Measurements from ENCODE around the gene KCNC4.

Gene KCNC4

DNA sequence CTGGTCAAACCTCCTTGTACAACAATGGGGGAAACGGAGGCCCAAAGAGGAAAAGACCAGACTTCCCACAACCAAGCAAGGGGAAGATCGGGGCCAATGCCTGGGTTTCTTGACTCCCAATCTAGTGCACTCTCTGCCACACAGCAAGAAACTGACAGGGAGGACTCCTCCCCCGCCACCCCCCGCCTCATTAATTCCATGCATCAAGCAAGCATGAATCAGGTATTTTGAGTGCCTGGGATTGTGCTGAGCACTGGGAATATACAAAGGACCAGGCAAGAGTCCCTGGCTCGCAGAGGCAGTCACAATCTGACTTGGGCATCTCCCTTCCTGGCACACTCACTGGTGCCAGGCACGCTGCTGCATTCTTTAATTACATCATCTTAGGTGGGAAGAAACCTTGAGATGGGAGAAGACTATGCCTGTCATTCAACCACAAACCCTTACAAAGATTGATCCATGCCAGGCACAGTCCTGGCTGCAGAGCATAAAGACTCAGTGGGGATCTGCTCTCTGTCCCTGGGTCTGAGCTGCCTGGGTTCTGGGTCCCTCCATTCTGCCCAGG lies 4.4 kb upstream of the KCNC4 start:
- H3K27me3 Mint-ChIP-seq (ENCODE audit: low read depth, poor library complexity): peaks cover 47% of the 10 kb centered on the region
- H3K9me3 Mint-ChIP-seq: no peaks in the 10 kb centered on the region
- peaks cover 22% of the 10 kb centered on the region for H3K4me1 Mint-ChIP-seq
- TF ChIP-seq, protein P1, sequence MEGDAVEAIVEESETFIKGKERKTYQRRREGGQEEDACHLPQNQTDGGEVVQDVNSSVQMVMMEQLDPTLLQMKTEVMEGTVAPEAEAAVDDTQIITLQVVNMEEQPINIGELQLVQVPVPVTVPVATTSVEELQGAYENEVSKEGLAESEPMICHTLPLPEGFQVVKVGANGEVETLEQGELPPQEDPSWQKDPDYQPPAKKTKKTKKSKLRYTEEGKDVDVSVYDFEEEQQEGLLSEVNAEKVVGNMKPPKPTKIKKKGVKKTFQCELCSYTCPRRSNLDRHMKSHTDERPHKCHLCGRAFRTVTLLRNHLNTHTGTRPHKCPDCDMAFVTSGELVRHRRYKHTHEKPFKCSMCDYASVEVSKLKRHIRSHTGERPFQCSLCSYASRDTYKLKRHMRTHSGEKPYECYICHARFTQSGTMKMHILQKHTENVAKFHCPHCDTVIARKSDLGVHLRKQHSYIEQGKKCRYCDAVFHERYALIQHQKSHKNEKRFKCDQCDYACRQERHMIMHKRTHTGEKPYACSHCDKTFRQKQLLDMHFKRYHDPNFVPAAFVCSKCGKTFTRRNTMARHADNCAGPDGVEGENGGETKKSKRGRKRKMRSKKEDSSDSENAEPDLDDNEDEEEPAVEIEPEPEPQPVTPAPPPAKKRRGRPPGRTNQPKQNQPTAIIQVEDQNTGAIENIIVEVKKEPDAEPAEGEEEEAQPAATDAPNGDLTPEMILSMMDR (IDR thresholded peaks at IDR 0.05): no peak
- no peak overlapping the region for H3K4me3 Mint-ChIP-seq
- H3K27ac Mint-ChIP-seq: no peak overlapping the region
- DNase-seq: no peak
- H3K36me3 Mint-ChIP-seq (ENCODE audit: low read depth): no peaks in the 10 kb centered on the region

DNA sequence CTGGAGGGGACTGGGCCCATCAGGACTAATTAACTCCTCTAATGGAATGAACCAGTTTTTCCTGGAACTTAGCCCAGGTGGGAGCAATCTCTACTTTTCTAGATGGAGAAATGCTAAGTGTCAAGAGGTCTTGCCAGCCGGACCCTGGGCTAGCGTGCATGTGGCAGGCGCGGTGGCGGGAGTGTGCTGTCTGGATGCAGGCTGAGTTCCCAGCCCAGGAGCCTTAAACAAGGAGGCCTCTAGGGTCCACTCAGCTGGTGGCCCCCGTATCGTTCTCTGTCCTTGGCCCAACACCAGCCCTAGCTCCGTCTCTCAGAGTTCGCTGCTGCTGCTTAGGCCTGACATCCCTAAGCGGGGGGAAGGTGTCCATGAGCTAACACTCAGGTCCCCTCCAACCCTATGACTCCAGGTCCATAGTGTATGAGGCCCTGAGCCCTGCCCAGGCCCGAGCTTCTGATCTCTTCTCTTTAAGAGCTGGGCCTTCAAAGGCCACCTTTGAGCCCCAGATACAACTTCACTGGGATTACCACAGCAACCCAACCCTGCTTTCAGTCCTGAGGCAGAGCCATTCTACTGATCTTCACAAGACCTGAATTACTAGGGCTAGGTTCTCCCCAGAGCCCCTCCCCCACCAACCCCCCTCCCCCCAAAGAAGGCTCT lies 3.7 kb upstream of the KCNC4 start:
- Mint-ChIP-seq H3K9me3 (no peaks in the 10 kb centered on the region), H3K4me3 (no peak overlapping the region), H3K27ac (no peak overlapping the region), H3K36me3 (ENCODE audit: low read depth) (no peaks in the 10 kb centered on the region), H3K4me1 (peaks cover 25% of the 10 kb centered on the region), H3K27me3 (ENCODE audit: low read depth, poor library complexity) (peaks cover 53% of the 10 kb centered on the region)
- no peak for DNase-seq
- TF ChIP-seq, protein P1 (IDR thresholded peaks at IDR 0.05): no peak

DNA sequence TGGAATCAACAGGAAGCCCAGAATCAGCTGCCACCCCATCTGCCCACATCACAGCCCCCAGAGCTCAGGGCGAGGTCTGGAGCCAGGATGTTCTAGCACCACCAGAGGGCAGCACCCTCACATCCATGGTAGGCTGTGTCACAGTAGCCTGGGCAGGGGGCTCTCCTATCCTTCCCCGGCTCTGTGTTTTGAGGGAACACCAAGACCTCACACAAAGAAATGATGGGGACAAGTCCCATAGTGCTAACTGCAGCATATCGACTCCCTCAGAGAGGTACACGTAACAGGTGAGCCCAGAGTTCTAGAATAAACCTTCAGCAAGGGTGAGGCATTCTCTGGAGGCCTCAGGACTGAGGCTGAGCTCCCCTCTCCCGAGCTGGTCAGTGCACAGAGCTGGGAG lies 2.3 kb upstream of the KCNC4 start:
- TF ChIP-seq, protein P1 (IDR thresholded peaks at IDR 0.05): peak; percentile 90
- H3K4me1 Mint-ChIP-seq: peaks cover 34% of the 10 kb centered on the region
- H3K27ac Mint-ChIP-seq: no peak overlapping the region
- no peak overlapping the region for H3K4me3 Mint-ChIP-seq
- no peaks in the 10 kb centered on the region for H3K9me3 Mint-ChIP-seq
- H3K27me3 Mint-ChIP-seq (ENCODE audit: low read depth, poor library complexity): peaks cover 61% of the 10 kb centered on the region
- DNase-seq: peak; percentile 87
- H3K36me3 Mint-ChIP-seq (ENCODE audit: low read depth): no peaks in the 10 kb centered on the region

DNA sequence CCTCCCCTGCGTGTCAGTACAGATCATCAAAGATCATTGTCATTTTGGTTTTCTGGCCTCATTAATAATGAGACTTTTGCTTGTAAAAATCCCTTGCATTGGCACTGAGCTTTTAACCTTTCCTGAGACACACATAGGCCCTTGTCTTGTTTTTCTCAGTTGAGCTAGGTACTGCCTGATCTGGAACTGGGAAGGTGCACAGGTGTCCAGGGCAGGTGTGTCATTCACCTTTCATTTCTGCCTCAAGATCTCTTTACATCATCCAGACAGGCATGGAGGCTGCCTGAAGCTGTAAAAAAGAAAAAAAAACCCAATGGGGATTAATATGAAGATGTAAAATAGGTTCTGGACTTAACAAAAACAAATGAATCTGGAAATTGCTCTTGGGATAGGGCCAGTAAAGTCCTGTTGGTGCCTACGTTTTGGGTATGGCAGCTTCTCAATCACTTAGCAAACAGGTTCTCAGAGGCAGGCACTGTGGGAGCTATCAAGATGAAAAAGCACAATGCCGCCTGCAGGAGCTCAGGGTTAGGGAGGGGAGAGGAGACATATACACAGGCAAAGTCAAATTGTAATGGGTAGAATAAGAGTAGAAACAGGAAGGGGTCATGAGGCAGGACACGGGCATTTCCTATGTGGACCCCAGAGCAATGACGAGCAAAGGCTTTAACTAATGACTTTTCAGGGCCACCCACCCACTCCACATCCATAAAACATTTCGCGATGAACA lies 1.0 kb upstream of the KCNC4 start:
- Mint-ChIP-seq H3K4me3 (peak overlapping the region; percentile 84), H3K27me3 (ENCODE audit: low read depth, poor library complexity) (peaks cover 74% of the 10 kb centered on the region), H3K36me3 (ENCODE audit: low read depth) (no peaks in the 10 kb centered on the region), H3K27ac (peak overlapping the region; percentile 88), H3K4me1 (peaks cover 40% of the 10 kb centered on the region), H3K9me3 (no peaks in the 10 kb centered on the region)
- no peak for DNase-seq
- TF ChIP-seq, protein P1 (IDR thresholded peaks at IDR 0.05): no peak

DNA sequence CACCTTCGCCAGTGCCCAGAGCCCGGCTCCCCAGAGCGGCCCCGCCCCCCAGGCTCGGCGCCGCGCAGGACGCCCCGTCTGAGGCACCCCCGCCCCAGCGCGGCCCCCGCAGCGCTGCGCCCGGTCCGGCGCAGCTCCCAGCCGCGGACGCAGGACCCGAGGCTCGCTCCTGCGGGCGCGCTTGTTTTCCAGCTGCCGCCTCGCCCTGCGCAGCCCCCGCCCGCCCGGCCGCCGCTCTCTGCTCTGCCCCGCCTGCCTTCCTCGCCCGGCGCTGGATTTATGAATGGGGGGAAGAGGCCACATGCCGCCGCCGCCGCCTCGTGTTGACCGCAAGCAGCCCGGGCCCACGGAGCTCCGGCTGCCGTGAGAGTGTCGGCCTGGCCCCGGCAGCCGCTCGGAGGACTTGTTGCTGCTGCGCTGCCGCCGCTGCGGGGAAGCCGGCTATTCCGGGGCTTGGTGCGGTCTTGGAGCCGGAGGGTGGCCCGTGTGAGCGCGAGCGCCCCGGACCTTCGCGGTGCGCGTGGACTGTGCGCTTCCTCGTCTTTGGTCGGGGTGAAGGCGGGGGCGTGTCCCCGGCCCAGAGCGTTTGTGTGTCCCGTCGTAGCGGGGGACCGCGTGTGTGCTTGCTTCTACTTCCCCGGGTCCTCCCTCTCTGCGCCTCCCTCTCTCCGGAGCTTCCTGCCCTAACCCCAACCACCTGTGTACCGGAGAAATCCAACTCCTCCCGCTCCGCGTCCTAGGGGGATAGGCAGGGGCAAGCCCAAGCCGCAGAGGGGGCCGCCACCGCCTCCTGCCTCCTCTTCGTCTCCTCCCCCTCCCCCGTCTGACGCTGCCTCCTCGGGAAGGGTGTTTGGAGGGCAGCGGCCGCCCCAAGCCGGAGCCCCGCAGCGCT lies 736 bp downstream of the KCNC4 start:
- H3K27ac Mint-ChIP-seq: no peak overlapping the region
- peaks cover 40% of the 10 kb centered on the region for H3K4me1 Mint-ChIP-seq
- DNase-seq: peak; percentile 75
- peak overlapping the region; percentile 79 for H3K4me3 Mint-ChIP-seq
- TF ChIP-seq, protein P1 (IDR thresholded peaks at IDR 0.05): no peak
- no peaks in the 10 kb centered on the region for H3K9me3 Mint-ChIP-seq
- H3K27me3 Mint-ChIP-seq (ENCODE audit: low read depth, poor library complexity): peaks cover 77% of the 10 kb centered on the region
- no peaks in the 10 kb centered on the region for H3K36me3 Mint-ChIP-seq (ENCODE audit: low read depth)
